Upper lobe of left lung (tissue), 4 donors: ENCODE results near the gene TRIM60.

Experiments used
- POLR2A ChIP-seq, 4 donors: fragments of 450-650 bp; IDR thresholded peaks; one replicate each; pipeline ENCODE4 v1.5.1; 2016 to 2017; ENCODE audit warnings: antibody characterized with exemption in 4 of 4, mild to moderate bottlenecking in 2 of 4
- TF ChIP-seq, protein P1 (sequence below), 6 experiments: fragments of 450-650 bp in 4 of 6; fragments of 200-600 bp in 2 of 6; sonication (generic) in 2 of 6; IDR thresholded peaks; one replicate each; pipeline ENCODE4 v1.5.1; 2016 to 2019; ENCODE audit warnings: antibody characterized with exemption in 6 of 6

GRCh38 chr4:165070560-165070959, 38.8 kb downstream of the TRIM60 start:
- TF ChIP-seq, protein P1, sequence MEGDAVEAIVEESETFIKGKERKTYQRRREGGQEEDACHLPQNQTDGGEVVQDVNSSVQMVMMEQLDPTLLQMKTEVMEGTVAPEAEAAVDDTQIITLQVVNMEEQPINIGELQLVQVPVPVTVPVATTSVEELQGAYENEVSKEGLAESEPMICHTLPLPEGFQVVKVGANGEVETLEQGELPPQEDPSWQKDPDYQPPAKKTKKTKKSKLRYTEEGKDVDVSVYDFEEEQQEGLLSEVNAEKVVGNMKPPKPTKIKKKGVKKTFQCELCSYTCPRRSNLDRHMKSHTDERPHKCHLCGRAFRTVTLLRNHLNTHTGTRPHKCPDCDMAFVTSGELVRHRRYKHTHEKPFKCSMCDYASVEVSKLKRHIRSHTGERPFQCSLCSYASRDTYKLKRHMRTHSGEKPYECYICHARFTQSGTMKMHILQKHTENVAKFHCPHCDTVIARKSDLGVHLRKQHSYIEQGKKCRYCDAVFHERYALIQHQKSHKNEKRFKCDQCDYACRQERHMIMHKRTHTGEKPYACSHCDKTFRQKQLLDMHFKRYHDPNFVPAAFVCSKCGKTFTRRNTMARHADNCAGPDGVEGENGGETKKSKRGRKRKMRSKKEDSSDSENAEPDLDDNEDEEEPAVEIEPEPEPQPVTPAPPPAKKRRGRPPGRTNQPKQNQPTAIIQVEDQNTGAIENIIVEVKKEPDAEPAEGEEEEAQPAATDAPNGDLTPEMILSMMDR (IDR thresholded peaks at IDR 0.05), result no peak
- no peak for TF ChIP-seq POLR2A (IDR thresholded peaks at IDR 0.05)
